ENCODE measurements around the gene ATP11C.
"Not testable (repeated sequence)": the region's sequence is repeated elsewhere in the genome, so short reads cannot be mapped to it uniquely, and the experiment has no call there.

The ATP11C gene

GRCh38 chrX:139932901-139933796 is at the start of gene ATP11C:
Gene ATP11C, minus strand, starts transcription at chrX:139933053. Its CDS starts 1,011 bp downstream, at chrX:139932042.
- DNase-seq = peak; percentile 72

DNA sequence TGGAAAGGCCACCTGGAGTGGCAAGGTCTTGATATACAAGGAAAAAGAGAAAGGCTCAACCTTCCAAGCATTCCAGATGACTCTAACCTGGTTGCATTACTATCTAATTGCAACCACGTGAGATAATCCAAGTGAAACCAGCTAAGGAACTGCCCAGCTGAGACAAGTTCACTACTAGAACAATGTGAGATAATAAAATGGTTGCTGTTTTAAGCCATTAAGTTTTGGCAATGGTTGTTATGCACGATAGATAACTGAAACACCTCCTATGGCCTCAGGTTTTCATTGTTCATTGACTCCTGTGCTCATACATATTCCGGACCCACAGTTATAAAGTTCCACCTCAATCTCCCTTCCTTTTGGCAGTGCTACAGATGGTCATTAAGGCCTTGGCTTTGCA is 41.6 kb upstream of the ATP11C start:
- DNase-seq = no peak

- DNase-seq = no peak
These were observed 40.1 kb upstream of the ATP11C start for GRCh38 chrX:139972629-139973624.

- DNase-seq = no peak
These were observed 39.3 kb upstream of the ATP11C start for GRCh38 chrX:139972113-139972512.

DNA sequence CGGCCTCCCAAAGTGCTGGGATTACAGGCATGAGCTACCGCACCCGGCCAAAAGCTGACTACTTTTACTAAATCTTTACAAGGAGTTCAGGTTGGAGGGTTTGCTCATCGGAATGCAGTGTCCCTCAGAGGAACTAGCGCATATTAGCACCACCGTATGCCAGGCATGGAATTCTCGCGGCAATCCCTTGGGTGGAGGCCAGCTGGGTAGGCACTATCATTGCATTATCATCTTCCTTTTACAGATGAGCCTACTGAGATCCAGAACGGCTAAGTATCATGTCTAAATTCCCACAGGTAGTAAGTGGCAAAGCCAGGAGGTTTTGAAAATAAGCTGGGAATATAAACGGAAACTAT is 38.5 kb upstream of the ATP11C start:
- no peak for DNase-seq

- no peak for DNase-seq
These were observed 36.4 kb upstream of the ATP11C start for GRCh38 chrX:139969286-139969685.

- DNase-seq = no peak
These were observed 34.9 kb upstream of the ATP11C start for GRCh38 chrX:139967750-139968149.

GRCh38 chrX:139967300-139967699 is 34.4 kb upstream of the ATP11C start:
- no peak for DNase-seq

DNA sequence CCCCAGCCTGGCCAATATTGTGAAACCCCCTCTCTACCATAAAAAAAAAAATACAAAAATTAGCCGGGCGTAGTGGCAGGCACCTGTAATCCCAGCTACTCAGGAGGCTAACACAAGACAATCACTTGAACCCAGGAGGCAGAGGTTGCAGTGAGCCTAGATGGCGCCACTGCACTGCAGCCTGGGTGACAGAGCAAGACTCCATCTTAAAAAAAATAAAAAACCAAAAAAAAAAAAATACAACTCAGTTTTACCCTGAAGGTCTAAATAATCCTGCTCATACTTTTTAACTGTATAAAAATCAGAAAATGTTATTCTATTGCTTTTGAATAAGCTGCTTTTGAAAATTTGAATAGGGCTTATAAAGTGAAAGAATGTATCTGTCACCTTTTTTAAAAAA is 33.3 kb upstream of the ATP11C start:
- not testable (repeated sequence) for DNase-seq

DNA sequence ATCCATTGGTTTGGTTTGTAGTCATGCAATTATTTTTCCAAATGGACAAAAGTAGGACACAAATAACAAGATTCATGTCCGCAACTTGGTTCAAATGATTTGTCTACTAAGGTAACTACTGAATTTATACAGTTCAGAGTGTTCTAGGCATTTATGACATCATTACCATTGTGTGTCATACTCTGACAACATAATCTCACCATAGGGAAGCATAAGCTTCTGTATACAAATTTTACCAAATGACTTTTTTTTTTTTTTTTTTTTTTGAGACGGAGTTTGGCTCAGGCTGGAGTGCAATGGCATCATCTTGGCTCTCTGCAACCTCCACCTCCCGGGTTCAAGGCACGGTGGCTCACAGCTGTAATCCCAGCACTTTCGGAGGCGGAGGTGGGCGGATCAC is 32.6 kb upstream of the ATP11C start, which contains the start of gene CXorf66:
Gene CXorf66, minus strand, starts transcription at position 101 of the 400 bp plus-strand sequence. Its CDS starts 25 bp downstream, at position 76.
- no peak for DNase-seq

DNA sequence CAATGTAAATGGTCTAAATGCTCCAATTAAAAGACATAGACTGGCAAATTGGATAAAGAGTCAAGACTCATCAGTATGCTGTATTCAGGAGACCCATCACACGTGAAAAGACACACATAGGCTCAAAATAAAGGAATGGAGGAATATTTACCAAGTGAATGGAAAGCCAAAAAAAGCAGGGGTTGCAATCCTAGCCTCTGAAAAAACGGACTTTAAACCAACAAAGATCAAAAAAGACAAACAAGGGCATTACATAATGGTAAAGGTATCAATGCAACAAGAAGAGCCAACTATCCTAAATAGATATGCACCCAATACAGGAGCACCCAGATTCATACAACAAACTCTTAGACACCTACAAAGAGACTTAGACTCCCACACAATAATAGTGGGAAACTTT is 28.2 kb upstream of the ATP11C start:
- DNase-seq = not testable (repeated sequence)

DNA sequence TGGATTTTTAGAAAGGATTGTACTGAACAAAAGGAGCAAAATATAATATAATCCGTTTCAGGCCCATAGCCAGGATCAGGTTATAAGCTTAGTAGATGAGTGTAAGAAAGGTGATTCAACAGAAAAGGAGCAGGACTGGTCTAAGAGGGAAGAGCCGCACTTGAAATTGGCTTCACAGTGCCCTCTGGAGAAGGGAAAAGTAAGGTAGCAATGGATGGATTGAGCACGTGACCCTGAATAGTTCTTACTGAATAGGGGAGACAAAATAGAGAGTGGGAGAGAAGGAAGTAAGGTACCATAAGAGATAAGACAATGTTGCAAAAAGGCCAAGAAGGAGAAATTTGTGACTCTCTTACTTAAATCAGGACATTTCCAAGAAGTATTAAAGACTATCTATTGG is 16.9 kb upstream of the ATP11C start:
- DNase-seq = no peak

DNA sequence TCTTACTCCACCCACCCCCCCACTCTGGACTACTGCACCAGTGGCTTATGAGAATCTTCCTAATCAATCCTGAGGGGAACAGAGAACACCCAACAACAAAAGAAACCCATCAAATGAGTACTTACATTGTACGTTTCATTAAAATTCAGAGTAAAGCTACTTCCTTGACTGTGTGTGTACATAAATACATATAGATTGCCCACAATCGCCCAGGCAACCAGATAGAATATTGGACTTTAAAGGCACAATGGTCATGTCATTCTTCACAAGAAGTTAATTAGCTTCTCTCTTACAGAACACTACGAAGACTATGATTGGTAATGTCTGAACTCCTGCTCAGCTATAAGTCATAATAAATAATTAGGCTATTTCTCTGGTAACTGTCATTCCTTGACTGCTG is 12.2 kb upstream of the ATP11C start:
- no peak for DNase-seq

GRCh38 chrX:139936259-139936658 is 3.4 kb upstream of the ATP11C start:
- no peak for DNase-seq

GRCh38 chrX:139933904-139934303 is 1.1 kb upstream of the ATP11C start:
- no peak for DNase-seq

DNA sequence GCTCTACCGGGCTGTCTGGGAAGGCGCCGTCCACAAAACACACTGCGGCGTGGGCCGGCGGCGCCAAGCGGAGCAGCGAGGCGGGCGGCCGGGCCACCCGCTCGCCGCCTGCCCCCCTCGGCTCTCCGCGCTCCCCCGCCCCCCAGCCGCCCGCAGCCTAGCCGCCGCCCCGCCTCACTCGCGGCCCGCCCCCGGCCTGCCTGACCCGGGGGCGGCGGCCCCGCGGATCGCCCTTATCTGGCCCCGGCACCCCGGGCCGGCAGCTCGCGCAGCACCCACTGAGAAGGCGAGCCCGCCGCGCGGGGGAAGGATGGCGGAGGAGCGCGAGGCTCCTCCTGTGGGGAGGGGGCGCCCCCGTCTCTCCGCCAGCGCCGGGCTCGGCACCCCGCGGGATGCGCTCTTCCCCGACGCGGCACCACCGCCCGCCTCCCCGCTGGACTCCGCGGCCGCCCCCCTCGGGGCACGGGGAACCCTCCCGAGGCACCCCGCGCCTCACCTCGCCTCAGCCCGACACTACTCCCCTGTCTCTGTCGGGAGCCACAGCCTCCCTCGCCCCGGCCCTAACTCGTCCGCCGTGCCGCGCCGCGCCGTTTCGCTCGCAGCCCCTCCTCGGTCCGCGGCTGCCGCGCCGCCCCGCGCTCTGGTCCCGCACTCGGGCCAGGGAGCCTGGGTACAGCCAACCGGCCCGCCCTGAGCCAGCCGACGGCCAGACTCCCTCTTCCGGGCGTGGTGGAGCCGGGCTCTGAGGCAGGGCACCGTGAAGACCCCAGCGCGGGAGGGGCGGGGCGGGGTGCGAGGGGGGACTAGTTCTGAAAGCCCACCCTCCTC is 566 bp downstream of the ATP11C start:
- peak; percentile 12 for DNase-seq

DNA sequence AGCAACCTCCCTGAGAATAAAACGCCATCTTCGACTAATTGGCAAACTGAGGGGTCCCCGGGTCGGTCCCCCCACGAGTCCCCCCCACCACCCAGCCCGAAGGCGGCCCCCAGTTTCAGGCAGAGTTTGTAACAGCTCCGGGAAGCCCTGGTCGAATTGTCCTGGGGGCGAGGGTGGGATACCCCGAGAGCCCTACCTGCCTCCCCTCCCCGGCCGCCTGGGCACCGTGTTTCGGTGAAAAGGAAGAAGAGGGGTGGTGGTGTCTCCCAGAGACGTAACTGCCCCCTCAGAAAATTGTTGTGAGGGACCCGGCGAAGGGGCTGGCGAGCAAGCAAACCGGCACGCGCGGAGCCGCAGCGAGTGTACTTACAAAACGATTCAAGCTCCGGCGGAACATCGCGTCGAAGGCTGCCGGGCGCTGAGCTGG is 1.2 kb downstream of the ATP11C start:
- no peak for DNase-seq

GRCh38 chrX:139930916-139931645 is 1.8 kb downstream of the ATP11C start:
- peak; percentile 7 for DNase-seq

- no peak for DNase-seq
These were observed 2.5 kb downstream of the ATP11C start for GRCh38 chrX:139930401-139930800.

GRCh38 chrX:139929876-139930275 is 3.0 kb downstream of the ATP11C start:
- no peak for DNase-seq

- no peak for DNase-seq
These were observed 8.2 kb downstream of the ATP11C start for GRCh38 chrX:139924696-139925095.
